Transverse colon (tissue), 4 donors: Measurements from ENCODE around the gene SRSF9. TPM values are rescaled to one million over a fixed set of nuclear protein-coding genes. Genes with fewer than 3 reads are reported as not detected.

Source experiments
- DNase-seq: peaks from one replicate; pipeline ENCODE4 v3.0.0-alpha.2; 2019
- H3K27ac ChIP-seq, 4 donors: fragments of 200-600 bp; sonication (generic); 2 replicates each; pipeline ENCODE4 v1.5.1; 2016 to 2018; ENCODE audit warnings: inconsistent platforms in 4 of 4
- H3K27me3 ChIP-seq: fragments of 200-600 bp; sonication (generic); 2 replicates; pipeline ENCODE4 v1.5.1; 2017; ENCODE audit warnings: inconsistent platforms
- H3K36me3 ChIP-seq, 4 donors: fragments of 200-600 bp; sonication (generic); 2 replicates each; pipeline ENCODE4 v1.5.1; 2017 to 2019; ENCODE audit warnings: inconsistent platforms in 4 of 4
- H3K4me1 ChIP-seq, 4 donors: fragments of 200-600 bp; sonication (generic); 2 replicates each; pipeline ENCODE4 v1.5.1; 2017 to 2020; ENCODE audit warnings: inconsistent platforms in 4 of 4
- H3K4me3 ChIP-seq, 4 donors: fragments of 200-600 bp; sonication (generic); 1 replicate in 1 of 4; 2 replicates in 3 of 4; pipeline versions ENCODE4 v1.5.1 to v1.6.1; 2017 to 2019; ENCODE audit warnings: inconsistent platforms in 4 of 4
- H3K9me3 ChIP-seq, 2 donors: fragments of 200-600 bp; sonication (generic); 2 replicates each; pipeline ENCODE4 v1.5.1; 2017 to 2019; ENCODE audit warnings: inconsistent platforms in 2 of 2
- EP300 ChIP-seq: sonication (generic); formaldehyde crosslinking; IDR thresholded peaks from one replicate; pipeline ENCODE4 v1.6.1; 2017; ENCODE audit warnings: antibody characterized with exemption, low read depth
- POLR2A ChIP-seq: fragments of 450-650 bp; IDR thresholded peaks from one replicate; pipeline ENCODE4 v1.6.1; 2016; ENCODE audit warnings: antibody characterized with exemption, mild to moderate bottlenecking, moderate library complexity
- POLR2AphosphoS5 ChIP-seq, 3 donors: sonication (generic); formaldehyde crosslinking; IDR thresholded peaks; one replicate each; pipeline ENCODE4 v1.6.1; 2016; ENCODE audit warnings: antibody characterized with exemption in 3 of 3
- WGBS, 2 donors: methylation state at CpG; one replicate each; pipeline ENCODE4 v1.1.5; 2018; ENCODE audit warnings: low coverage in 1 of 2; 5-methylcytosine and 5-hydroxymethylcytosine counted together
- in situ Hi-C, 4 donors: fragments of 200-750 bp; cut with MboI; loops; one replicate each; pipeline versions ENCODE4 v1.15.0 to v1.15.1; 2017; ENCODE audit warnings: low sequenced_read_pairs in 3 of 4, low pct_ligation_motif_present in 1 of 4, low pct_unique_long_range_greater_than_20kb in 1 of 4
- intact Hi-C: fragments of 100-400 bp; cut with DNase I; formaldehyde crosslinking; loops from one replicate; pipeline ENCODE4 v1.15.1; 2023; ENCODE audit warnings: low total_unique reads
- total RNA-seq, 4 donors: library from RNA; depleted of rRNA; stranded (reverse); fragments of >200 nt; gene quantifications; one replicate each; pipeline ENCODE4 v1.1.0, GENCODE V29; 2016
- TF ChIP-seq, protein P1 (sequence below), 5 experiments: fragments of 200-600 bp in 3 of 5; fragments of 450-650 bp in 2 of 5; sonication (generic) in 3 of 5; IDR thresholded peaks; 1 replicate in 2 of 5; 2 replicates in 3 of 5; pipeline ENCODE4 v1.5.1; 2016 to 2017; ENCODE audit warnings: antibody characterized with exemption in 5 of 5, inconsistent platforms in 3 of 5, mild to moderate bottlenecking in 2 of 5, moderate library complexity in 1 of 5

The SRSF9 gene
- total RNA-seq, 4 donors from 2014 or later = 33.7 to 93.8 (median 64.5) TPM

GRCh38 chr12:120445911-120446843 lies 23.4 kb downstream of the SRSF9 start, which contains the start of the genes GATC and TRIAP1:
Gene GATC (plus strand): TSS chr12:120446444. CDS start chr12:120446481, 37 bp downstream.
Gene TRIAP1 (minus strand): TSS chr12:120446384. CDS start chr12:120446372, 12 bp downstream.
- in situ Hi-C loops (no loop called here), intact Hi-C loops (no loop called here)
- Histone ChIP-seq H3K27me3 (no peaks in the 10 kb centered on the region), H3K4me1 (peaks cover 8 to 27% (median 21%) of the 10 kb centered on the region in 4 donors), H3K9me3 (no peaks in the 10 kb centered on the region), H3K27ac (peak within 1 kb of the TSS; percentile 86 to 91 (median 90)), H3K36me3 (peaks cover 0 to 15% (median under 1%) of the 10 kb centered on the region in 4 donors), H3K4me3 (peak within 1 kb of the TSS; percentile 69 to 78 (median 73))
- TF ChIP-seq, protein P1, sequence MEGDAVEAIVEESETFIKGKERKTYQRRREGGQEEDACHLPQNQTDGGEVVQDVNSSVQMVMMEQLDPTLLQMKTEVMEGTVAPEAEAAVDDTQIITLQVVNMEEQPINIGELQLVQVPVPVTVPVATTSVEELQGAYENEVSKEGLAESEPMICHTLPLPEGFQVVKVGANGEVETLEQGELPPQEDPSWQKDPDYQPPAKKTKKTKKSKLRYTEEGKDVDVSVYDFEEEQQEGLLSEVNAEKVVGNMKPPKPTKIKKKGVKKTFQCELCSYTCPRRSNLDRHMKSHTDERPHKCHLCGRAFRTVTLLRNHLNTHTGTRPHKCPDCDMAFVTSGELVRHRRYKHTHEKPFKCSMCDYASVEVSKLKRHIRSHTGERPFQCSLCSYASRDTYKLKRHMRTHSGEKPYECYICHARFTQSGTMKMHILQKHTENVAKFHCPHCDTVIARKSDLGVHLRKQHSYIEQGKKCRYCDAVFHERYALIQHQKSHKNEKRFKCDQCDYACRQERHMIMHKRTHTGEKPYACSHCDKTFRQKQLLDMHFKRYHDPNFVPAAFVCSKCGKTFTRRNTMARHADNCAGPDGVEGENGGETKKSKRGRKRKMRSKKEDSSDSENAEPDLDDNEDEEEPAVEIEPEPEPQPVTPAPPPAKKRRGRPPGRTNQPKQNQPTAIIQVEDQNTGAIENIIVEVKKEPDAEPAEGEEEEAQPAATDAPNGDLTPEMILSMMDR (IDR thresholded peaks at IDR 0.05) = peak in 1 of 5 experiments; percentile 5
- TF ChIP-seq POLR2A (peak; percentile 78), EP300 (no peak), POLR2AphosphoS5 (IDR thresholded peaks at IDR 0.05) (peak; percentile 95 to 96 (median 96))
- DNase-seq = peak; percentile 87
- WGBS, 2 donors = 0% methylated on average over 26 of the region's 73 CpGs; no CpG with 5 or more reads in 1 of the 2 donors

DNA sequence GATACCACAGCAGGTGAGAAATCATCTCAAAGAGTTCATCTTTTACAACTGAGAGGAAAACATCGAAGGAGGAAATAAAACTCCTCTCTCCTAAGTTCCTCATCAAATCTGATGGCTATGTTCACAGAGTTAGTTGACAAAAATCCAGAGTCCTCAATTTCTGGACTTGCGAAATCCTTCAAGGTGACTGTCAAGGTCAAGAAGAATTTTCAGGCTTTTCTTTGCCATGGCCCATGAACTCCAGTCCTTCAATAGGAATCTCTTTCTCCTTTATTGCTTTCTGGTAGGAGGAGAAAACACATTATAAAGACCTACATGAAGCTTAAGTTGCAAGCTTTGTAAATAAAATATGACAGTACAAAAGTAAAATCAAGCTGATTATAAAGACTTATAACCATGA lies 24.9 kb downstream of the SRSF9 start:
- Histone ChIP-seq H3K4me1 (peaks cover 12 to 30% (median 23%) of the 10 kb centered on the region in 4 donors), H3K27ac (peak overlapping the region in 2 of 4 donors; percentile 12), H3K4me3 (no peak overlapping the region), H3K9me3 (no peaks in the 10 kb centered on the region), H3K27me3 (no peaks in the 10 kb centered on the region), H3K36me3 (peaks cover 0 to 15% (median 4%) of the 10 kb centered on the region in 4 donors)
- no peak for DNase-seq
- WGBS, 2 donors = 55 to 77% methylated on average over 2 of the region's 2 CpGs
- in situ Hi-C loops (no loop called here), intact Hi-C loops (no loop called here)
- no peak for TF ChIP-seq POLR2A
- no peak for TF ChIP-seq POLR2AphosphoS5 (IDR thresholded peaks at IDR 0.05)
- no peak for TF ChIP-seq EP300
- TF ChIP-seq, protein P1 (IDR thresholded peaks at IDR 0.05) = no peak

DNA sequence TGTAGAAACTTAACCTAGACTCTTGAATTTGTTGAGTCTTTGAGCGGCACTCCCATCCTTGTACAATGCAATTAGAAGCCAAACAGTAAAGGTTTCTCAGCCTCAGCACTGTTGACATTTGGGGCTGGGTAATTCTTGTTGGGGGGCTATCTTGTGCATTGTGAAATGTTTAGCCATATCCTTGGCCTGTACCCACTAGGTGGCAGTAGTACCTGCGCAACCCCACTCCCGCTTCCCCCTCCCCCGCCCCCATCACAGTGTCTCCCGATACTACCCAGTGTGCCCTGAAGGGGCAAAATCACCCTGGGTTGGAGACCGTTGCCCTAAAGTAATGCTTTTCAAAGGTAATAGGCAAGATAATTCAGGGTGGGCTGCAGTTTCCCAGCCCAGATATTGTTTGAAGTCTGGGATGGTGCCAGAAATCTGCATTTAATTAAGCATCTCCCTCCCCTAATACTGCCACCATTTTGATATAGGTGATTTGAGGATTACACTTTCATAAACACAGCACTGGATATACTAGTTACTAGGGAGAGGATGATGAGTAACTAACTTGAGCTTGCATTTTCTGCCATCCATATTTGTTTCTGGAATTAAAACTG lies 29.8 kb downstream of the SRSF9 start:
- WGBS, 2 donors = 9 to 60% methylated on average over 1 to 6 of the region's 6 CpGs

More for the DNA sequence above, 29.8 kb downstream of the SRSF9 start:
- Histone ChIP-seq H3K9me3 (no peaks in the 10 kb centered on the region), H3K27ac (peak overlapping the region; percentile 90 to 92 (median 92)), H3K36me3 (peaks cover 0 to 14% (median 4%) of the 10 kb centered on the region in 4 donors), H3K4me1 (peaks cover 11 to 21% (median 14%) of the 10 kb centered on the region in 4 donors), H3K4me3 (peak overlapping the region in 1 of 4 donors; percentile 94), H3K27me3 (no peaks in the 10 kb centered on the region)
- no peak for TF ChIP-seq POLR2A
- TF ChIP-seq, protein P1 (IDR thresholded peaks at IDR 0.05) = peak in 4 of 5 experiments; percentile 54 to 69 (median 62)
- no peak for TF ChIP-seq EP300
- DNase-seq = peak; percentile 57
- in situ Hi-C loops = loop anchor here in 2 of 4 donors (10.0 kb wide), 2 partner anchors 85 to 115 kb away; partner anchors contain the start of gene PLA2G1B (in 1 of the 2)
- intact Hi-C loops = no loop called here
